HG02943 (cell line): Measurements from ENCODE around the gene KRTAP10-5.
"Not testable (repeated sequence)": the region's sequence is repeated elsewhere in the genome, so short reads cannot be mapped to it uniquely, and the experiment has no call there.

Experiments
- ATAC-seq: cut with Tn5 transposase; IDR thresholded peaks from one replicate; pipeline ENCODE4 v1.9.1; 2021; ENCODE audit warnings: mild to moderate bottlenecking, low read depth, moderate library complexity; ENCODE audit not compliant: unreplicated experiment

Gene KRTAP10-5

DNA sequence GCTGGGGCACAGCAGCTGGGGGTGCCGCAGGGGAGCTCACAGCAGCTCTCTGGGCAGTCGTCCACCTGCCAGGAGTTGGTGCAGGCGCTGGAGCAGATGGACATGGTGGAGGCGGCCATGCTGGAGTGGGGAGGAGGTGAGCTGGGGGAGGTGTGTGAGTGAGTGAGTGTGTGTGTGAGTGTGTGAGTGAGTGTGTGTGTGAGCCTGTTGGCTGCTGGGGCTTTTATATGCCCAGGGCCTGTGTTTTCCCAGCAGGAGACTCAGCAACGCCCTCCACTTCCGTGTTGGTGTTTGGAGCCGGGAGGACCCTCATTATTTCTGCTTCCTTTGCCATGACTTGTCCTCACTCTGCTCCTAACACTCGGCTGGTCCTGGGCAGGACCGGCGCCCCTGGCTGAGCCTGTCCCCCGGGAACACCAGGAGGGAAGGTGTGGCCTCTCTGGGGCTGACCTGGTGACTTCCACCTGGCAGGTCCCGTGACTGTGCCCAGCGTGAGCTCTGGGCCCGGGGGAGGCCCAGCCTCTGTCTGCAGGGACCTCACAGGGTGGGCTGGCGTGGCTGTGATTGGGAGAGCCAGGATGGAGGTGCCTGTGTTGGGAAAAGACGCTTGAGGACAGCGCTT is 29.0 kb downstream of the KRTAP10-5 start, which contains the start of gene KRTAP10-2:
TSS of gene KRTAP10-2 (minus strand) at position 166 of the 622 bp plus-strand sequence. CDS start at position 119, 47 bp downstream.
- no peak for ATAC-seq

DNA sequence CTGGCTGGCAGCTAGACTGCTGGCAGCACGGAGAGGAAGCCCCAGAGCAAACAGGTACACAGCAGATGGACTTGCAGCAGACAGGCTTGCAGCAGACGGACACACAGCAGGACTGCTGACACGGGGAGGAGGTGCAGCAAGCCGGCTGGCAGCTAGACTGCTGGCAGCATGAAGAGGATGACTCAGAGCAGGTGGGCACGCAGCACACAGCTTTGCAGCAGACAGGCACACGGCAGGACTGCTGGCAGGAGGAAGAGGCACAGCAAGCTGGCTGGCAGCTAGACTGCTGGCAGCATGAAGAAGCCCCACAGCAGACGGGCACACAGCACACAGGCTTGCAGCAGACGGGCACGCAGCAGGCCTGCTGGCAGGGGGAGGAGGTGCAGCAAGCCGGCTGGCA is 29.6 kb downstream of the KRTAP10-5 start:
- no peak for ATAC-seq

- ATAC-seq: not testable (repeated sequence)
Observed at GRCh38 chr21:44550285-44550684, 30.1 kb downstream of the KRTAP10-5 start.

GRCh38 chr21:44549525-44550211 is 30.7 kb downstream of the KRTAP10-5 start:
- no peak for ATAC-seq

- no peak for ATAC-seq
Observed at GRCh38 chr21:44548922-44549321, 31.5 kb downstream of the KRTAP10-5 start.

DNA sequence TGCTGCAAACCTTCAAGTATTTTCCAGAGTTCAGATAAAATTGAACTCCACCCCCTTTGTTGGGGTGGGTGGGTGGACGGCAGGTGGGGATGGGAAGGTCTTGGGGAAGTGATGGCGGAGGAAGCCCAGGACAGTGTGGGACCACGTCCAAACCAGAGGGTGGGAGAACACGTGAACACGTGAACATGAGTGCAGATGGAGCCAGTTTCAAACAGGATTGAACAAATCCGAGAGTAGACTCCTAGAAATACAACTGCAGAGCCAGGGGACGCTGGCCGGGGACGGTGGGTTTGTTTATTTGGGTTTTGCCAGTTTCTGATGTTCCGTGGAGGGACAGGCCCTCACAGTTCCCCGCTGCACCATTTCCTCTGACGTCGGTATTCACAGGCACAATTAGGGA is 32.0 kb downstream of the KRTAP10-5 start:
- no peak for ATAC-seq

DNA sequence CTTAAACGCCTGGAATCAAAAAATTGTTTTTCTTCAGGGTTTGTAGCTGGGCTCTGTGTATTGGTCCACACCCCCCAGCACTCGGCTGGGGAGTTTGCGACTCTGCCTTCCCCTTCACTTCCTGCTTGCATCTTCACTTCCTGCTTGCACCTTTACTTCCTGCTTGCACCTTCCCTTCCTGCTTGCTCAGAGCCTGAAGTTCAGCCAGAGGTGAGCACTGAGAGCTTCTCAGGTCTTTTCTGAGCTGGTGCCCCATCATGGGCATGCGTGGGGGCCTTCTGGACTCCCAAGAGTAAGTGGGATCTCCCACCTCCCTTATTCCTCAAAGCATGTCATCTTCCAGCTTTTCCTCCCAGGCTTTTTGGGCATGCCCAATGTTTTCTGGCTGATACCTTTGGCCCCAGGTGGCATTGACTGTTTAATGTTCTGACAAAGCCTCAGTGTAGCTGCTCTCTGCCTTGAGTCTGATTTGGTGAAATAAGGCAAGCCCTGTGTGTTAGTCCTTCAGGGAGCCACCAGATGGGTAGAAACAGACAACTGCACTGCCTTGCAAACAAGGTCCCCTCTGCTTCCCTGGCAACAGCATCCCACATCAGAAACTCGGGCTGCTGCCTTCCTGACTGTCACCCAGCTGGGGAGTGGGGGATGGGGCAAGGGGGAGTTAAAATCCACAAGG is 32.6 kb downstream of the KRTAP10-5 start:
- ATAC-seq: no peak

DNA sequence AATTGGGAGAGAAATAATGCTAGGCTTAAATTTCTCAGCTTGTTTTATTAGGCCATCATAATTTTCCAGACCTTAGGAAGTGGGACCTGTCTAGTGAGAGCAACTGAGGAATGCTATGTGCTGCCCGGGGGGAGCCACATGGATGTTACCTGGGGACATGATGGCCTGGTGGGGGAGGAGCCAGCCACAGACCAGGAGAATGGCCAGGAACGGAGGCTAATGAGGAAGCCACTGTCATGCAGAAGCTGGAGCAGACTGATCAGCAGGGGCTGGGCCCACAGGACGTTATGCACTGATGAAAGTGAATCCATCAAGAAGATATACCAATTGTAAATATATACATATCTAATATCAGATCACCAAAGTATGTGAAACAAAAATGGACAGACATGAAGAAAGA is 35.8 kb downstream of the KRTAP10-5 start:
- ATAC-seq: no peak

DNA sequence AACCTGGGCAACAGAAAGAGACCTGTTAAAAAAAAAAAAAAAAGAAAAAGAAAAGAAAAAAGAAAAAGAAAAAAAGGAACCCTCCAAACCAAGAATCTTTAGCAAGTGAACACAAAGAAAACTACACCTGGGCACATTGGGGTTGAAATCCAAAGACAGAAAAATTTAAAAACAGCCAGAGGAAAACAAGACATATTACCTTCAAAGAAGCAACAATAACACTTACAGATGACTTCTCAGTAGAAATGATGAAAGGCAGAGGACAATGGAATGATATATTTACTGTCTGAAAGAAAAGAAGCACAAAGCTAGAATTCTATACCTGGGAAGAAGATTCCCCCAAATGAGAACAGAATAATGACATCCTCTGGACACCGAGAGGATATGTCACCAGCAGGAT is 37.7 kb downstream of the KRTAP10-5 start:
- no peak for ATAC-seq

DNA sequence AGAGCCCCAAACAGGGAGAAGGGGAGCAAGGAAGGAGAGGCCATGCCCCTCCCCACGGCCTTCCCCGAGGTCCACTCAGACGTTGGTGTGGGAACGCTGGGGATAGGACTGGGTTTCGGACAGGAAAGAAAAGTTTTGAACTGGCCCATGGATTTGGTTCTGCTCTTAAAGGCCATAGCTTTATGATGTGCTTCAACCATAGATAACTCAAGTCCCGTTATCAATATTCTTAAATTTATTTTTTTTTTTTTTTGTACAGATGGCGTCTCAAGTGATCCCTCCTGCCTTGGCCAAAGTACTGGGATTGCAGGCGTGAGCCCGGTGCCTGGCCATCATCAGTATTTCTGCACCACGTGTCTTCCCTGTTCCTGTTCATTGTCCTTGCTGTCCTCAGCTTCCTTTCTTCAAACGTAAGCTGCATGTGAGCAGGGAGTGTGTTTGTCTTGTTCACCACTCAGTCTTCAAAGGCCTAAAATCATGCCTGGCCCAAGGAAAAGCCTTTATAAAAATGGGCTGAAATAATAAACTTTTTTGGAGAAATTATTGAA is 39.6 kb downstream of the KRTAP10-5 start:
- ATAC-seq: no peak

DNA sequence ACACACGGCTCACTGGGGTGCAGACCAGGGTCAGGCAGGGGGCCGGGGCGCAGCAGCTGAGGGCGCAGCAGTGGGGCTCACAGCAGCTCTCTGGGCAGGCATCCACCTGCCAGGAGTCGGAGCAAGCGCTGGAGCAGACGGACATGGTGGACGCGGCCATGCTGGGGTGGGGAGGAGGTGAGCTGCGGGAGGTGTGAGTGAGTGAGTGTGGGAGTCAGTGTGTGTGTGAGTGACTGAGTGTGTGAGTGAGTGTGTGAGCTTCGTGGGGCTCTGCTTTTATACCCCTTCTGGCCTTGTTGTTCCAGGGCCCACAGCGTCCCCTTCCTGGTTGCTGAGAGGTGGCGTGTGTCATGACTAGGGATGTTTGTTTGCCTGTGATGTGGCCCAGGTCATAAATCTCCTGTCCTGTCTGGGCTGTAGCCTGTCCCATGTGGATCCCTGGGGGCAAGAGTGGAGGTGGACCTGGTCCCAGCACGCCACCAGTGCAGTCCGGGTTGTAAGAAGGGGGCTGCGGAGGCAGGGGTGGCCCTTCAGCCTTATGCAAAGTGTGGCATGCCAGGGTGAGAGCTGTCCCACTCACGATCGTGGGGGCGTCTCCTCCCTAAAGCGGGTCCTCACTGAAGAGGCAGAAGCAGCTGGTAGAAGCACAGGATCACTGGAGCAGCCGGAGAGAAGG is 40.3 kb downstream of the KRTAP10-5 start, which contains the start of gene KRTAP10-1:
TSS of gene KRTAP10-1 (minus strand) at position 205 of the 676 bp plus-strand sequence. CDS start at position 160, 45 bp downstream.
- ATAC-seq: no peak

- no peak for ATAC-seq
Observed at GRCh38 chr21:44539046-44539445, 41.4 kb downstream of the KRTAP10-5 start.

DNA sequence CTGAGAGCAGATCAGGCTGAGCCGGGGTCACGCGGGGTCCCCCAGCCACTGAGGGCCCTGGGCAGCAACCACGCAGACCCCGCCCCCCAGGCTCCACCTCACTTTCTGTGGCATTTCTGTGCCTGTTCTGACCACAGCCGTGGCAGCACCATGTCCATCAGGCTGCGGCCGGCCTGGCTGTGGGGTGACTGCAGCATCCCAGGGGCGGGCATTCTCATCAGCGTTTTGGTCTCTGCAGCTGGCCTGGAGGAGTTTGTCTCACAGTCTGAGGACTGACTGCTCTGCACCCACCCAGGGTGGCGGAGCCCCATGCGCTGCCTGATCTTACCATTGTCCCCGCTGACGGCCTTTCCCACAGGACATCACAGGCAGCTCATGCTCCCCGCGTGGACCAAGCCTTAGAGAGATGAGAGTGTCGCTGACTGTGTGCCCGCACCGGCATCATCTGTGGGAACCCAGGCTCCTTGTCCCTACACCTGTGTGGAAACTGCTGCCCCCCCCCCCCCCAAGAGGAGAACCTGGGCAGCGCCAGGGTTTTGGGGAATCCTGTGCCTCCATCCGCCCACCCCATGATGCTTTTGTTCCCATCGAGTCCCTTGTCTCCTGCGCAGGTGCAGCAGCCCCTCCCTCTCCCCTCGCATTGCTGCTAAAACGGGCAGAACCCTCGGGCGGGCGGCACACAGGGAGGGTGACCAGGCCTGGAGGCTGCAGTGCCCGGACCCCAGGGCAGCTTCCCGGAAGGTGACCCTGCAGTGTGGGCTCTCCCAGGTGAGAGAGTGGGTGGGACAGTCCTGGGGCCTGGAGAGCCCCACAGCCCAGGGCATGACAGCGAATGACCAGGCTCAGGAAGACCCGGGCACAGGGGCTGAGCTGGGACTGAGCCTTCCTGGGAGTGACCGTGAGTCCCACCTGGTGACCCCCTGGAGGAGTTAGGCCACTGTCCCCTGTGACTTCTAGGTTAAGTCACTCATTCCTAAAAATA is 42.2 kb downstream of the KRTAP10-5 start:
- no peak for ATAC-seq

DNA sequence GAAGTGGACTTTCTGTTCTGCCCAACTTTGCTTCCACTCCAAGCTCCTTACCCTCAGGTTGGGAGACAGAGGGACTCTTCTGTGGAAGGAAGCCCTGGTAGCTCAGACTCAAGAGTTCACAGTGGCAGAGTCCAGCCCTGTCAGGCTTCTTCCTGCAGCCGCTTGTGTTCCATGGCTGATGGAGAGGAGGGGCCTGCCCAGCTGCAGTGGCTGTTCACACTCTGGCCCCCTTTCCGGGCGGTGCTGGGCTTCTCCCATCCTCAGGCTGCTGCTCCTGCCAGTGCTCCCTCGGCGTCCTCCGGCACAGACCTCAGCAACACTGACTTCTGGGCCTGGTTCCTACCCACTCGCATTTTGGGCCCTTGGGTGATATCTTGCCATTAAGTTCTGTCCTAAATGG is 44.4 kb downstream of the KRTAP10-5 start:
- ATAC-seq: no peak

DNA sequence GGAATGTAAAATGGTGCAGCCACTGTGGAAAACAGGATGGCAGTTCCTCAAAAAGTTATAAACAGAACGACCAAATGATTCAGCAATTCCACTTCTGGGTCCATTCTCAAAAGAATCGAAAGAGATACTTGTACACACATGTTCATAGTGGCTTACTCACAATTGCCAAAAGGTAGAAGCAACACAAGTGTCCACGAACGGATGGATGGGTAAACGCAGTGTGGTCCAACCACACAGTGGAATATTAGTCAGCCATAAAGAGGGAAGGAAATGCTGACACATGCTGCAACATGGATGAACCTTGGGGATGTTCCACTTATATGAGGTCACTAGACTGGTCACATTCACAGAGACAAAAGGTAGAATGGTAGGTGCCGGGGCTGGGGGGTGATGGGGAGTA is 45.7 kb downstream of the KRTAP10-5 start:
- no peak for ATAC-seq

- ATAC-seq: no peak
Observed at GRCh38 chr21:44533891-44534627, 46.3 kb downstream of the KRTAP10-5 start.

- ATAC-seq: no peak
Observed at GRCh38 chr21:44533121-44533890, 47.1 kb downstream of the KRTAP10-5 start.

- ATAC-seq: no peak
Observed at GRCh38 chr21:44532712-44533111, 47.7 kb downstream of the KRTAP10-5 start.
